Stomach (tissue), 9 donors: ENCODE data around the gene TNFRSF1B. TPM values are rescaled to one million over a fixed set of nuclear protein-coding genes. Genes with fewer than 3 reads are reported as not detected.
A peak's percentile ranks its signal among the peaks of the same experiment; 100 is the strongest.

Source experiments
- DNase-seq, 2 donors: peaks; one replicate each; pipeline versions ENCODE4 v3.0.0 to v3.0.0-alpha.2; 2013 to 2019
- H3K27ac ChIP-seq, 5 donors: fragments of 200-600 bp in 4 of 5; sonication (generic) in 4 of 5; one replicate each; pipeline ENCODE4 v1.5.1; 2013 to 2019; ENCODE audit warnings: mild to moderate bottlenecking in 1 of 5, moderate library complexity in 1 of 5
- H3K27me3 ChIP-seq, 3 donors: fragments of 200-600 bp; sonication (generic); one replicate each; pipeline ENCODE4 v1.5.1; 2017 to 2019; ENCODE audit warnings: mixed run types in 1 of 3
- H3K36me3 ChIP-seq, 4 donors: fragments of 200-600 bp; sonication (generic); 1 replicate in 3 of 4; 2 replicates in 1 of 4; pipeline ENCODE4 v1.5.1; 2016 to 2019
- H3K4me1 ChIP-seq, 4 donors: fragments of 200-600 bp; sonication (generic); one replicate each; pipeline ENCODE4 v1.5.1; 2016 to 2019
- H3K4me3 ChIP-seq, 4 donors: fragments of 200-600 bp; sonication (generic) in 3 of 4; one replicate each; pipeline ENCODE4 v1.5.1; 2016 to 2019; ENCODE audit warnings: mild to moderate bottlenecking in 1 of 4
- H3K9me3 ChIP-seq, 4 donors: fragments of 200-600 bp; sonication (generic); one replicate each; pipeline ENCODE4 v1.5.1; 2016 to 2019
- EP300 ChIP-seq: sonication (generic); formaldehyde crosslinking; IDR thresholded peaks from one replicate; pipeline ENCODE4 v1.6.1; 2017; ENCODE audit warnings: antibody characterized with exemption
- POLR2A ChIP-seq, 4 donors: fragments of 450-650 bp; IDR thresholded peaks; one replicate each; pipeline ENCODE4 v1.6.1; 2016; ENCODE audit warnings: antibody characterized with exemption in 4 of 4, control low read depth in 2 of 4, mild to moderate bottlenecking in 1 of 4, moderate library complexity in 1 of 4
- POLR2AphosphoS5 ChIP-seq, 3 donors: sonication (generic); formaldehyde crosslinking; IDR thresholded peaks; one replicate each; pipeline ENCODE4 v1.6.1; 2016; ENCODE audit warnings: antibody characterized with exemption in 3 of 3
- WGBS, 5 donors: extraction: QIAGEN DNeasy Blood & Tissue Kit in 3 of 5; methylation state at CpG; one replicate each; pipeline versions ENCODE4 v1.1.5 to v1.1.7; 2013 to 2018; 5-methylcytosine and 5-hydroxymethylcytosine counted together
- intact Hi-C: fragments of 100-400 bp; cut with DNase I; formaldehyde crosslinking; loops from one replicate; pipeline ENCODE4 v1.15.1; 2023; ENCODE audit warnings: low total_unique reads
- polyA plus RNA-seq, 3 donors: library from polyadenylated mRNA; stranded (reverse); fragments of 200-250 nt; gene quantifications; one replicate each; pipeline ENCODE4 v1.2.3, GENCODE V29; 2013
- total RNA-seq, 5 donors: library from RNA; depleted of rRNA; stranded (reverse); fragments of >200 nt; gene quantifications; one replicate each; pipeline versions ENCODE4 v1.1.0 to v1.2.3, GENCODE V29; 2014 to 2016
- TF ChIP-seq, protein P1 (sequence below), 7 experiments: fragments of 450-650 bp in 4 of 7; fragments of 200-600 bp in 3 of 7; sonication (generic) in 3 of 7; IDR thresholded peaks; one replicate each; pipeline ENCODE4 v1.5.1; 2016 to 2019; ENCODE audit warnings: antibody characterized with exemption in 7 of 7, control low read depth in 2 of 7, mild to moderate bottlenecking in 1 of 7
- donor health status: healthy with polysubstance abuse.
- donor health status: Bipolar disorder and iron deficiency.
- donor health status: healthy.

TNFRSF1B gene
- total and polyA plus RNA-seq, 8 donors = 5.4 to 24.3 (median 11.5) TPM

DNA sequence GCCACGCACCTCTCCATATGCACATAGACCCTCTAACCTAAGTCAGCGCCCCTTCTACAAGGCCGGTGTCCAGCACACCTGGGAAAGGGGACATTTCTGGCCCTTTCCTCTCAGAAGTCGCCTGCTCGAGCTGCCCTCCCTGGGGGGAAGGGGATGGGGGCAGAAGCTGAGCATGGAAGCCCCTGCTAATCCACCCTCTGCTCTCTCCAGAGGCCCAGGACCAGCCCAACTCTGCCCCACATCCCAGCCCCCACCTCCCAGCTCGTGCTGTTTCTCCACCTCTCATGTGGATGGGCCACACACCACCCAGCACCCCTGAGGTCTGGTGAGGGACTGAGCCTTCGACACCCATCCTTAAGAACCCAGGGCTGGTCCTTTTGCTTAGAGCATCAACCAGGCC, 14.8 kb downstream of the TNFRSF1B start:
- Histone ChIP-seq H3K27me3 (no peaks in the 10 kb centered on the region), H3K36me3 (peaks cover 0 to 5% (median 0%) of the 10 kb centered on the region in 4 donors), H3K9me3 (no peaks in the 10 kb centered on the region), H3K4me1 (peaks cover 59 to 98% (median 80%) of the 10 kb centered on the region in 4 donors), H3K27ac (peak overlapping the region in 4 of 5 donors; percentile 74 to 92 (median 85)), H3K4me3 (no peak overlapping the region)
- TF ChIP-seq EP300 = no peak
- TF ChIP-seq, protein P1, sequence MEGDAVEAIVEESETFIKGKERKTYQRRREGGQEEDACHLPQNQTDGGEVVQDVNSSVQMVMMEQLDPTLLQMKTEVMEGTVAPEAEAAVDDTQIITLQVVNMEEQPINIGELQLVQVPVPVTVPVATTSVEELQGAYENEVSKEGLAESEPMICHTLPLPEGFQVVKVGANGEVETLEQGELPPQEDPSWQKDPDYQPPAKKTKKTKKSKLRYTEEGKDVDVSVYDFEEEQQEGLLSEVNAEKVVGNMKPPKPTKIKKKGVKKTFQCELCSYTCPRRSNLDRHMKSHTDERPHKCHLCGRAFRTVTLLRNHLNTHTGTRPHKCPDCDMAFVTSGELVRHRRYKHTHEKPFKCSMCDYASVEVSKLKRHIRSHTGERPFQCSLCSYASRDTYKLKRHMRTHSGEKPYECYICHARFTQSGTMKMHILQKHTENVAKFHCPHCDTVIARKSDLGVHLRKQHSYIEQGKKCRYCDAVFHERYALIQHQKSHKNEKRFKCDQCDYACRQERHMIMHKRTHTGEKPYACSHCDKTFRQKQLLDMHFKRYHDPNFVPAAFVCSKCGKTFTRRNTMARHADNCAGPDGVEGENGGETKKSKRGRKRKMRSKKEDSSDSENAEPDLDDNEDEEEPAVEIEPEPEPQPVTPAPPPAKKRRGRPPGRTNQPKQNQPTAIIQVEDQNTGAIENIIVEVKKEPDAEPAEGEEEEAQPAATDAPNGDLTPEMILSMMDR (IDR thresholded peaks at IDR 0.05) = no peak
- TF ChIP-seq POLR2AphosphoS5 (IDR thresholded peaks at IDR 0.05) = no peak
- no peak for TF ChIP-seq POLR2A (IDR thresholded peaks at IDR 0.05)
- no peak for DNase-seq
- intact Hi-C loops = no loop called here
- 93 to 96% (median 94%) methylated on average over 6 to 7 of the region's 7 CpGs for WGBS, 5 donors

- no peaks in the 10 kb centered on the region for H3K27me3 ChIP-seq
- intact Hi-C loops = no loop called here
- H3K36me3 ChIP-seq = peaks cover 0 to 5% (median 0%) of the 10 kb centered on the region in 4 donors
- TF ChIP-seq POLR2A (IDR thresholded peaks at IDR 0.05) (no peak), EP300 (no peak), POLR2AphosphoS5 (IDR thresholded peaks at IDR 0.05) (no peak)
- TF ChIP-seq, protein P1 (IDR thresholded peaks at IDR 0.05) = no peak
- no peak overlapping the region for H3K4me3 ChIP-seq
- H3K27ac ChIP-seq = peak overlapping the region in 4 of 5 donors; percentile 17 to 92 (median 85)
- WGBS, 5 donors = 46 to 57% (median 51%) methylated on average over 4 of the region's 4 CpGs
- peaks cover 57 to 98% (median 77%) of the 10 kb centered on the region in 4 donors for H3K4me1 ChIP-seq
- DNase-seq = no peak
- H3K9me3 ChIP-seq = no peaks in the 10 kb centered on the region
Measured at GRCh38 chr1:12182410-12182984, 15.7 kb downstream of the TNFRSF1B start.

- 86 to 95% (median 92%) methylated on average over 5 to 7 of the region's 7 CpGs for WGBS, 5 donors
- no peak for DNase-seq
- intact Hi-C loops = no loop called here
- H3K27ac ChIP-seq = peak overlapping the region in 4 of 5 donors; percentile 87 to 92 (median 90)
- peaks cover 56 to 98% (median 73%) of the 10 kb centered on the region in 4 donors for H3K4me1 ChIP-seq
- no peak for TF ChIP-seq POLR2AphosphoS5 (IDR thresholded peaks at IDR 0.05)
- no peak for TF ChIP-seq POLR2A (IDR thresholded peaks at IDR 0.05)
- TF ChIP-seq EP300 = no peak
- TF ChIP-seq, protein P1 (IDR thresholded peaks at IDR 0.05) = no peak
- H3K4me3 ChIP-seq = no peak overlapping the region
- H3K27me3 ChIP-seq = no peaks in the 10 kb centered on the region
- H3K36me3 ChIP-seq = peaks cover 0 to 5% (median 0%) of the 10 kb centered on the region in 4 donors
- H3K9me3 ChIP-seq = no peaks in the 10 kb centered on the region
Measured at GRCh38 chr1:12183095-12183794, 16.5 kb downstream of the TNFRSF1B start.

GRCh38 chr1:12184008-12184681, 17.4 kb downstream of the TNFRSF1B start:
- Histone ChIP-seq H3K36me3 (peaks cover 0 to 10% (median 4%) of the 10 kb centered on the region in 4 donors), H3K9me3 (no peaks in the 10 kb centered on the region), H3K27ac (peak overlapping the region; percentile 37 to 92 (median 89)), H3K4me1 (peaks cover 53 to 98% (median 73%) of the 10 kb centered on the region in 4 donors), H3K27me3 (no peaks in the 10 kb centered on the region), H3K4me3 (peak overlapping the region in 2 of 4 donors; percentile 18 to 23)
- TF ChIP-seq POLR2AphosphoS5 (IDR thresholded peaks at IDR 0.05) = peak; percentile 36 to 75 (median 48)
- peak; percentile 65 for TF ChIP-seq EP300
- TF ChIP-seq, protein P1 (IDR thresholded peaks at IDR 0.05) = no peak
- TF ChIP-seq POLR2A (IDR thresholded peaks at IDR 0.05) = no peak
- peak; percentile 56 to 91 for DNase-seq
- 17 to 31% (median 26%) methylated on average over 7 to 10 of the region's 10 CpGs for WGBS, 5 donors
- intact Hi-C loops = no loop called here
